Endothelial cell of umbilical vein (primary cell): ENCODE results near the gene ILKAP. TPM values are rescaled to one million over a fixed set of nuclear protein-coding genes. Genes with fewer than 3 reads are reported as not detected.

Source experiments
- BruUV-seq: library from RNA; stranded (reverse); fragments of 400-500 nt; replicated peaks from 2 replicates; lab custom pipeline; 2021; lab: Mats Ljungman, UMichigan
- CTCF ChIA-PET: fragments of 300-600, 350-600 bp; sonication (Branson Sonifier 250); formaldehyde crosslinking; loops from one replicate; lab custom pipeline; 2021; ENCODE audit warnings: antibody characterized with exemption, inconsistent platforms; lab: Charles Lee
- POLR2A ChIA-PET: fragments of 300-600, 350-600 bp; sonication (Branson Sonifier 250); formaldehyde crosslinking; loops from one replicate; lab custom pipeline; 2021; ENCODE audit warnings: antibody characterized with exemption, inconsistent platforms; lab: Charles Lee
- DNase-seq: peaks from one replicate; pipeline ENCODE4 v3.0.0-alpha.2; 2011; ENCODE audit warnings: low read depth, low spot score
- FAIRE-seq: peaks from 2 replicates; lab custom pipeline; 2011; peaks lifted over from hg19 to GRCh38; lab: Jason Lieb, UNC
- H2AFZ ChIP-seq: 2 replicates; pipeline ENCODE4 v1.6.0; 2012; ENCODE audit warnings: low read depth, low read length, control low read depth, inconsistent platforms
- H3K27ac ChIP-seq: 2 replicates; pipeline ENCODE4 v1.5.1; 2011; ENCODE audit warnings: low read depth, mild to moderate bottlenecking, control low read depth, low read length, moderate library complexity; ENCODE audit not compliant: insufficient read depth
- H3K27me3 ChIP-seq, 2 experiments: 2 replicates each; pipeline versions ENCODE4 v1.6.0 to v1.6.1; 2011; ENCODE audit warnings: low read length in 2 of 2, mixed read lengths in 1 of 2; ENCODE audit not compliant: control insufficient read depth in 2 of 2, insufficient read depth in 2 of 2
- H3K36me3 ChIP-seq, 2 experiments: 2 replicates in 1 of 2; 3 replicates in 1 of 2; pipeline ENCODE4 v1.5.1; 2011; ENCODE audit warnings: low read length in 2 of 2, mild to moderate bottlenecking in 1 of 2, moderate library complexity in 1 of 2; ENCODE audit not compliant: control insufficient read depth in 2 of 2, insufficient read depth in 2 of 2; ENCODE audit errors: extremely low read depth in 1 of 2
- H3K4me1 ChIP-seq: 3 replicates; pipeline ENCODE4 v1.5.1; 2011; ENCODE audit warnings: mild to moderate bottlenecking, low read length; ENCODE audit not compliant: control insufficient read depth, insufficient read depth; ENCODE audit errors: extremely low read depth
- H3K4me2 ChIP-seq: 2 replicates; pipeline ENCODE4 v1.6.1; 2011; ENCODE audit warnings: low read length, control low read depth, mixed read lengths; ENCODE audit not compliant: insufficient read depth
- H3K4me3 ChIP-seq, 3 experiments: fragments of 200-600 bp in 1 of 3; sonication (generic), shearing (Covaris generic) in 1 of 3; replicated peaks in 1 of 3; 2 replicates each; pipeline ENCODE4 v1.5.1; 2011 to 2016; ENCODE audit warnings: control low read depth in 3 of 3, low read length in 3 of 3, mild to moderate bottlenecking in 2 of 3, inconsistent platforms in 1 of 3, low read depth in 1 of 3, moderate library complexity in 1 of 3; ENCODE audit not compliant: insufficient read depth in 1 of 3
- H3K79me2 ChIP-seq: 2 replicates; pipeline ENCODE4 v1.6.0; 2012; ENCODE audit warnings: low read length, inconsistent platforms; ENCODE audit not compliant: control insufficient read depth, insufficient read depth
- H3K9ac ChIP-seq: replicated peaks from 2 replicates; pipeline ENCODE3; 2011; ENCODE audit warnings: low read length, control low read depth; ENCODE audit not compliant: insufficient read depth; ENCODE audit errors: extremely low read depth
- H3K9me1 ChIP-seq: replicated peaks from 3 replicates; pipeline ENCODE4 v1.6.0; 2011; ENCODE audit warnings: mild to moderate bottlenecking, low read length; ENCODE audit not compliant: control insufficient read depth, insufficient read depth; ENCODE audit errors: extremely low read depth
- H3K9me3 ChIP-seq: replicated peaks from 2 replicates; pipeline ENCODE4 v1.5.1; 2012; ENCODE audit warnings: low read length, inconsistent platforms; ENCODE audit not compliant: control insufficient read depth, insufficient read depth
- H4K20me1 ChIP-seq: replicated peaks from 2 replicates; pipeline ENCODE3; 2011; ENCODE audit warnings: mild to moderate bottlenecking, low read length; ENCODE audit not compliant: control insufficient read depth, insufficient read depth; ENCODE audit errors: extremely low read depth
- CTCF ChIP-seq, 2 donors: IDR thresholded peaks; 1 replicate in 1 of 2; 2 replicates in 1 of 2; pipeline ENCODE4 v1.5.1; 2011; ENCODE audit warnings: low read length in 2 of 2, mild to moderate bottlenecking in 2 of 2, moderate library complexity in 2 of 2, control low read depth in 1 of 2, inconsistent platforms in 1 of 2, low read depth in 1 of 2; ENCODE audit not compliant: insufficient read depth in 1 of 2; ENCODE audit errors: extremely low read depth in 1 of 2
- EZH2 ChIP-seq: IDR thresholded peaks from 2 replicates; pipeline ENCODE4 v1.6.1; 2012; ENCODE audit warnings: borderline replicate concordance, low read depth, mild to moderate bottlenecking, moderate library complexity, low read length, inconsistent platforms; ENCODE audit not compliant: severe bottlenecking
- FOS ChIP-seq: IDR thresholded peaks from 2 replicates; pipeline ENCODE4 v1.6.1; 2011; ENCODE audit warnings: mild to moderate bottlenecking, low read length, moderate library complexity, borderline replicate concordance; ENCODE audit not compliant: insufficient read depth
- GATA2 ChIP-seq: IDR thresholded peaks from 2 replicates; pipeline ENCODE4 v1.7.0; 2011; ENCODE audit warnings: low read depth, mild to moderate bottlenecking, moderate library complexity, mixed read lengths, low read length; ENCODE audit not compliant: insufficient read length, insufficient read depth
- JUN ChIP-seq: IDR thresholded peaks from 2 replicates; pipeline ENCODE4 v1.6.1; 2011; ENCODE audit warnings: borderline replicate concordance, low read depth; ENCODE audit not compliant: insufficient read length, insufficient read depth
- MAX ChIP-seq: IDR thresholded peaks from 2 replicates; pipeline ENCODE4 v1.6.1; 2011; ENCODE audit not compliant: insufficient read depth, insufficient read length
- MYC ChIP-seq: IDR thresholded peaks from one replicate; pipeline ENCODE4 v1.6.1; 2011; ENCODE audit warnings: mild to moderate bottlenecking, low read depth, low read length
- POLR2A ChIP-seq: IDR thresholded peaks from 2 replicates; pipeline ENCODE4 v1.6.1; 2012; ENCODE audit warnings: low read depth, mild to moderate bottlenecking, control low read depth, low read length
- POLR2AphosphoS5 ChIP-seq: IDR thresholded peaks from 2 replicates; pipeline ENCODE4 v1.6.1; 2012; ENCODE audit warnings: low read depth, mild to moderate bottlenecking, control low read depth, low read length, moderate library complexity; ENCODE audit not compliant: insufficient read depth
- dilution Hi-C: fragments of 300-500 bp; cut with MboI; formaldehyde crosslinking; loops from one replicate; pipeline ENCODE4 v1.15.0; 2019; ENCODE audit warnings: low sequenced_read_pairs; ENCODE audit not compliant: extremely low pct_ligation_motif_present
- intact Hi-C: fragments of 100-400 bp; cut with micrococcal nuclease; formaldehyde crosslinking; loops from one replicate; pipeline ENCODE4 v1.10.0; 2022
- polyA plus RNA-seq, 4 experiments: library from polyadenylated mRNA; depleted of rRNA in 3 of 4; stranded (reverse) in 3 of 4; unstranded in 1 of 4; fragments of >200 nt; gene quantifications; 2 replicates each; pipeline versions ENCODE4 v1.2.1 to v1.2.3, GENCODE V29; 2011 to 2012; ENCODE audit warnings: missing spikeins in 1 of 4
- total RNA-seq: library from RNA; stranded (reverse); gene quantifications from 2 replicates; pipeline ENCODE4 v1.2.3, GENCODE V29; 2021

ILKAP gene
- total and polyA plus RNA-seq, 2 donors (not counting 3 experiments of a cell fraction or from before 2014, with no cell fraction given) = 49.2 to 49.8 TPM

GRCh38 chr2:238235331-238235732 is 31.8 kb upstream of the ILKAP start:
- Histone ChIP-seq H3K9me1 (no peaks in the 10 kb centered on the region), H3K4me2 (no peak overlapping the region), H3K4me1 (peaks cover 2% of the 10 kb centered on the region), H3K27ac (no peak overlapping the region), H3K9ac (no peak overlapping the region), H4K20me1 (no peaks in the 10 kb centered on the region), H3K9me3 (no peaks in the 10 kb centered on the region), H3K36me3 (no peaks in the 10 kb centered on the region), H3K79me2 (no peaks in the 10 kb centered on the region), H3K4me3 (no peak overlapping the region), H2AFZ (no peak overlapping the region), H3K27me3 (peaks cover 15 to 20% of the 10 kb centered on the region in 2 experiments)
- FAIRE-seq = no peak
- no TSS peak for BruUV-seq
- TF ChIP-seq CTCF (IDR thresholded peaks at IDR 0.05; ENCODE audit: extremely low read depth in 1 of 2, insufficient read depth in 1 of 2, low read depth in 1 of 2, low read length in 2 of 2) (no peak), MYC (no peak), POLR2A (no peak)
- DNase-seq = no peak
- intact Hi-C loops = loop anchor here (10.0 kb wide), 1 partner anchor 171 kb away; the partner anchor contains the start of gene SCLY
- ChIA-PET POLR2A (no interaction called here), CTCF (interaction anchor here (3.2 kb wide), 1 partner anchor 28 kb away, joined by 10 read pairs; no protein-coding TSS in a partner anchor)
- dilution Hi-C loops = no loop called here

GRCh38 chr2:238233625-238234024 is 30.1 kb upstream of the ILKAP start:
- BruUV-seq = no TSS peak
- Histone ChIP-seq H3K4me3 (no peak overlapping the region), H2AFZ (no peak overlapping the region), H3K9ac (no peak overlapping the region), H3K79me2 (no peaks in the 10 kb centered on the region), H3K4me1 (no peaks in the 10 kb centered on the region), H3K4me2 (no peak overlapping the region), H3K36me3 (no peaks in the 10 kb centered on the region), H3K9me1 (no peaks in the 10 kb centered on the region), H3K27ac (no peak overlapping the region), H3K27me3 (peaks cover 14 to 20% of the 10 kb centered on the region in 2 experiments), H4K20me1 (no peaks in the 10 kb centered on the region), H3K9me3 (no peaks in the 10 kb centered on the region)
- DNase-seq = no peak
- dilution Hi-C loops = no loop called here
- CTCF ChIA-PET = interaction anchor here (1.0 to 1.3 kb wide), 2 partner anchors 21 to 30 kb away, joined by 4 to 8 read pairs; no protein-coding TSS in a partner anchor
- intact Hi-C loops = loop anchor here (10.0 kb wide), 1 partner anchor 169 kb away; the partner anchor contains the start of gene SCLY
- TF ChIP-seq FOS (no peak), POLR2A (no peak), JUN (no peak), EZH2 (no peak), GATA2 (no peak), MYC (no peak), CTCF (IDR thresholded peaks at IDR 0.05; ENCODE audit: extremely low read depth in 1 of 2, insufficient read depth in 1 of 2, low read depth in 1 of 2, low read length in 2 of 2) (no peak), MAX (no peak), POLR2AphosphoS5 (no peak)
- no peak for FAIRE-seq
- POLR2A ChIA-PET = no interaction called here
